ENCODE measurements around the gene FGF12.

FGF12 gene

DNA sequence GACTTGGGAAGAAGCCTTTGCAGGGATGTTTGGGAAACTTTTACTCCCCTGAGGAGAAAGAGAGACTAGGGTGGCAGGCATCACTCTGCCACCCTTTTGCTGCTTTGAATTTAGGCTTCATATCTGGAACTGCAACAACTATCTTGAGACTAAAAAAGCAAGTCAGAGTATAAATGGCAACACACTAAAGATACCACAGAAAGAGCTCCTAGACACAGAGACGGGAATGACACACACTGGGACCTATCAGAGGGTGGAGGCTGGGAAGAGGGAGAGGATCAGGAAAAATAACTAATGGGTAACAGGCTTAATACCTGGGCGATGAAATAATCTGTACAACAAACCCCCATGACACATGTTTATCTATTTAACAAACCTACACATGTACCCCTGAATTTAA is 237.8 kb downstream of the FGF12 start:
- ATAC-seq = no peak

DNA sequence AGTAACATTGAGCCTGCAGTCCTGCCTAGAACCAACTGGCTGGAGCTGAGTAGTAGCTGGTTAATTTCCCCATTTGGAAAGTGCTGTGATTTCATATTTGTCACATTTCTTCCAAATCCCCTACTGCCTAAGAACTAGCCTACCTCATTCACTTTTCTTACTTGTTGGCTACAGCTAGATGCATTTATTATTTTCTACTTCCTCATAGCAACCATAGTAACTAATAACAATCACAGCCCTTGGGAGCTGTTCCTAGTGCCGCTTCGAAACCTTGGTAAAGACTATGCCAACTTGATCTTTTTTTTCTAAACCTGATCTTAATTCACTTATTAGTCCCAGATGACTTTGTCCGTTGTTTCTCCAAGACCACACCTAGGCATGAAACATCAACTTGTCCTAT is 240.3 kb downstream of the FGF12 start:
- ATAC-seq = no peak
- TF ChIP-seq PATZ1 (CRISPR knock-in tag; IDR thresholded peaks at IDR 0.05; ENCODE audit: borderline replicate concordance) (no peak), ZNF70 (CRISPR knock-in tag; IDR thresholded peaks at IDR 0.05) (no peak), ZNF565 (CRISPR knock-in tag; conservative IDR thresholded peaks at IDR 0.05; ENCODE audit: low read depth) (no peak), PPARA (CRISPR knock-in tag; IDR thresholded peaks at IDR 0.05; ENCODE audit: borderline replicate concordance) (no peak), TSHZ2 (CRISPR knock-in tag; IDR thresholded peaks at IDR 0.05) (no peak), BACH2 (CRISPR knock-in tag; IDR thresholded peaks at IDR 0.05; ENCODE audit: borderline replicate concordance) (no peak), ZNF8 (CRISPR knock-in tag; IDR thresholded peaks at IDR 0.05) (no peak), TCF4 (CRISPR knock-in tag; IDR thresholded peaks at IDR 0.05; ENCODE audit: borderline replicate concordance) (no peak), OSR1 (CRISPR knock-in tag; IDR thresholded peaks at IDR 0.05) (no peak), RARB (CRISPR knock-in tag; IDR thresholded peaks at IDR 0.05) (no peak), ESRRG (CRISPR knock-in tag; IDR thresholded peaks at IDR 0.05) (no peak), CSDC2 (CRISPR knock-in tag; IDR thresholded peaks at IDR 0.05) (no peak), ZC3H10 (CRISPR knock-in tag; IDR thresholded peaks at IDR 0.05) (no peak)
- TF ChIP-seq, protein P1, sequence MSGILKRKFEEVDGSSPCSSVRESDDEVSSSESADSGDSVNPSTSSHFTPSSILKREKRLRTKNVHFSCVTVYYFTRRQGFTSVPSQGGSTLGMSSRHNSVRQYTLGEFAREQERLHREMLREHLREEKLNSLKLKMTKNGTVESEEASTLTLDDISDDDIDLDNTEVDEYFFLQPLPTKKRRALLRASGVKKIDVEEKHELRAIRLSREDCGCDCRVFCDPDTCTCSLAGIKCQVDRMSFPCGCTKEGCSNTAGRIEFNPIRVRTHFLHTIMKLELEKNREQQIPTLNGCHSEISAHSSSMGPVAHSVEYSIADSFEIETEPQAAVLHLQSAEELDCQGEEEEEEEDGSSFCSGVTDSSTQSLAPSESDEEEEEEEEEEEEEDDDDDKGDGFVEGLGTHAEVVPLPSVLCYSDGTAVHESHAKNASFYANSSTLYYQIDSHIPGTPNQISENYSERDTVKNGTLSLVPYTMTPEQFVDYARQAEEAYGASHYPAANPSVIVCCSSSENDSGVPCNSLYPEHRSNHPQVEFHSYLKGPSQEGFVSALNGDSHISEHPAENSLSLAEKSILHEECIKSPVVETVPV (CRISPR knock-in tag; IDR thresholded peaks at IDR 0.05) = no peak

More for the DNA sequence above, 237.8 kb downstream of the FGF12 start:
- no peak for TF ChIP-seq PPARA (CRISPR knock-in tag; IDR thresholded peaks at IDR 0.05; ENCODE audit: borderline replicate concordance)
- TF ChIP-seq ZNF8 (CRISPR knock-in tag; IDR thresholded peaks at IDR 0.05) = no peak
- TF ChIP-seq BACH2 (CRISPR knock-in tag; IDR thresholded peaks at IDR 0.05; ENCODE audit: borderline replicate concordance) = no peak
- TF ChIP-seq SNAI2 (CRISPR knock-in tag; IDR thresholded peaks at IDR 0.05) = no peak
- no peak for TF ChIP-seq RARB (CRISPR knock-in tag; IDR thresholded peaks at IDR 0.05)
- TF ChIP-seq, protein P1 (CRISPR knock-in tag; IDR thresholded peaks at IDR 0.05) = no peak
- no peak for TF ChIP-seq OSR1 (CRISPR knock-in tag; IDR thresholded peaks at IDR 0.05)
- TF ChIP-seq ARNTL (CRISPR knock-in tag; IDR thresholded peaks at IDR 0.05; ENCODE audit: borderline replicate concordance, low read depth) = no peak
- TF ChIP-seq TCF4 (CRISPR knock-in tag; IDR thresholded peaks at IDR 0.05; ENCODE audit: borderline replicate concordance) = no peak
- TF ChIP-seq ZNF565 (CRISPR knock-in tag; conservative IDR thresholded peaks at IDR 0.05; ENCODE audit: low read depth) = no peak
- no peak for TF ChIP-seq TSHZ2 (CRISPR knock-in tag; IDR thresholded peaks at IDR 0.05)
- no peak for TF ChIP-seq POU6F1 (CRISPR knock-in tag; IDR thresholded peaks at IDR 0.05; ENCODE audit: borderline replicate concordance, low read depth)
- TF ChIP-seq, protein P2, sequence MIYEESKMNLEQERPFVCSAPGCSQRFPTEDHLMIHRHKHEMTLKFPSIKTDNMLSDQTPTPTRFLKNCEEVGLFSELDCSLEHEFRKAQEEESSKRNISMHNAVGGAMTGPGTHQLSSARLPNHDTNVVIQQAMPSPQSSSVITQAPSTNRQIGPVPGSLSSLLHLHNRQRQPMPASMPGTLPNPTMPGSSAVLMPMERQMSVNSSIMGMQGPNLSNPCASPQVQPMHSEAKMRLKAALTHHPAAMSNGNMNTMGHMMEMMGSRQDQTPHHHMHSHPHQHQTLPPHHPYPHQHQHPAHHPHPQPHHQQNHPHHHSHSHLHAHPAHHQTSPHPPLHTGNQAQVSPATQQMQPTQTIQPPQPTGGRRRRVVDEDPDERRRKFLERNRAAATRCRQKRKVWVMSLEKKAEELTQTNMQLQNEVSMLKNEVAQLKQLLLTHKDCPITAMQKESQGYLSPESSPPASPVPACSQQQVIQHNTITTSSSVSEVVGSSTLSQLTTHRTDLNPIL (CRISPR knock-in tag; IDR thresholded peaks at IDR 0.05; ENCODE audit: low read depth) = no peak
- TF ChIP-seq CSDC2 (CRISPR knock-in tag; IDR thresholded peaks at IDR 0.05) = no peak
- no peak for TF ChIP-seq ZFP3 (CRISPR knock-in tag; IDR thresholded peaks at IDR 0.05)
- no peak for TF ChIP-seq GLIS3 (CRISPR knock-in tag; IDR thresholded peaks at IDR 0.05)
- no peak for TF ChIP-seq ISL1 (CRISPR knock-in tag; IDR thresholded peaks at IDR 0.05)
